Suppressor macrophage (primary cell): ENCODE data around the gene ACER1.
A peak's percentile ranks its signal among the peaks of the same experiment; 100 is the strongest.
"Not testable (repeated sequence)": the region's sequence is repeated elsewhere in the genome, so short reads cannot be mapped to it uniquely, and the experiment has no call there.

Source experiments
- DNase-seq, 4 experiments: peaks; one replicate each; pipeline ENCODE4 v3.0.0-alpha.2; 2020 to 2022

ACER1 gene

DNA sequence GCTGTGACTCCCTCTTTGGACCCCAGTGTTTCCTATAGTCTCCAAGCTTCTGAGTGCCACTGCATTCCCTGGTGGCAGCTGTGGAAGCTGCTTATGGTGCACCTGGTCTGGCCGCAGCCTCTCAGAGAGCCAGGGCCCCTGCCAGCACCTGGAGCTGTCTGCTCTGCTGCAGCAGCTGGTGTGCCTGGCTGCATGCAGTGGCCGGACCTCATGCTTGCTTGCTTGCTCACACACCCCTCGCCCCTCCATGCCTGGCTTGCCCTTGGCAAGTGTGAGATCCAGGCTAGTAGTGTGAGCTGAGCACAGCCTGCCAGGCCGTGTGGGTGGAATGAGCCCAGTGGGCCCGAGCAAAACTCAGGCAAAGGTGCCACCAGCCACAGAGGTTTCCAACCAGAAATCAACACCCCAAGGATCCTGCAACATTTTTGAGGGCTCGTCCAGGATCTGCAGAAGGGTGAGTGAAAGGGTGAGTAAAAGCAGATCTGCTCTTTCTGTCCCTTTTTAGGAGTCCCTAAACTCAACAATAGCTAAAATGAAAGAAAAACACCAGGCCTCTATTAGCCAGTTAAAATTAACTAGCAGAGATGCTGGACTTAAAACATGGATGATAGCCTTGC, 46.0 kb downstream of the ACER1 start:
- no peak for DNase-seq

DNA sequence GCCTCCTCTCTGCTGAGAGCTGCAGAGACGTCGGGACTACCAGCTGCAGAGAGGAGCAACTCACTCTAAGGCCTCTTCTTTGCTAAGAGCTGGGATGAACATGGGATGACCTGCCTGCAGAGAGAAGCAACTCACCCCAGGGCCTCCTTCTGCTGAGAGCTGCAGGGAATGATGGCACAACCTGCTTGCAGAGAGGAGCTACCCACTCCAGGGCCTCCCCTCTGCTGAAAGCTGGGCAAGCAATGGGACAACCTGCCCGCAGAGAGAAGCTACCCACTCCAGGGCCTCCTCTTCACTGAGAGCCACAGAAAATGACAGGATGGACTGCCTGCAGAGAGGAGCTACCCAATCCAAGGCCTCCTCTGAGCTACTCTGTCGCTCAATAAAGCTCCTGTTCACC, 46.7 kb downstream of the ACER1 start:
- DNase-seq = no peak

DNA sequence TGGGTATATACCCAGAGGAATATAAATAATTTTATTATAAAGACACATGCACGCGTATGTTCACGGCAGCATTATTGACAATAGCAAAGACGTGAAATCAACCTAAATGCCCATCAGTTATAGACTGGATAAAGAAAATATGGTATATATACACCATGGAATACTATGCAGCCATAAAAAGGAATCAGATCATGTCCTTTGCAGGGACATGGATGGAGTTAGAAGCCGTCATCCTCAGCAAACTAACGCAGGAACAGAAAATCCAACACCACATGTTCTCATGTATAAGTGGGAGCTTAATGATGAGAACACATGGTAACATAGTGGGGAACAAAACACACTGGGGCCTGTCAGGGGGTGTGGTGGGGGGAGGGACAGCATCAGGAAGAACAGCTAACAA, 51.0 kb downstream of the ACER1 start:
- DNase-seq = not testable (repeated sequence)

DNA sequence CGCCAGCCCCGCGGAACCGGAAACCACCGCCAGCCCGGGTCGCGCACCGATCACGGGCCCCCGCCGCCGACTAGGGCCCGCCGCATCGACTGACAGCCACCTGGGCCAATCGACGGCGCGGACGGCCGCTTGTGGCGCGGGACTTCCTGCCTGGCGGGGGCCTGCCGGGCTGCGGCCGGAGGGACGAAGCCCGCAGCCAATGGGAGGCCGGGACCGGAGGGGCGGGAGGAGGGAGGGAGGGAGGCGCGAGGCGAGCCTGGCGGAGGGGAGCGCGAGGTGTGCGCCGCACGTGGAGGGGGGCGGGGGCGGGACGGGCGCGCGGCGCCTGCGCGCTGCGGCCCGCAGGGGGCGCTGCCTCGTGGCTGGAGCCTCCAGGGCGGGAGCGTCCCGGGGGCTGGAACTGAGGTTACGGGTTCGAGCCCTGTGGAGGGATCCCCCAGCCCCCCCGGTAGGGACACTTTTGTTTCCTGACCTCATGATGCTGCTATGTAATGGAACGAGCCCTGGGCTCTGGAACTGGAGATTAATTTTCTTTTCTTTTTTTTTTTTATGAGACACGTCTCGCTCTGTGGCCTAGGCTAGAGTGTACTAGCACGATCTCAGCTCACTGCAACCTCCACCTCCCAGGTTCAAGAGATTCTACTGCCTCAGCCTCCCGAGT, 53.4 kb downstream of the ACER1 start, which contains the start of gene MLLT1:
Gene MLLT1 (minus strand): TSS at position 45 of the 661 bp plus-strand sequence. CDS start 191 bp downstream, outside the sequence.
- peak; percentile 97 to 99 (median 98) for DNase-seq

DNA sequence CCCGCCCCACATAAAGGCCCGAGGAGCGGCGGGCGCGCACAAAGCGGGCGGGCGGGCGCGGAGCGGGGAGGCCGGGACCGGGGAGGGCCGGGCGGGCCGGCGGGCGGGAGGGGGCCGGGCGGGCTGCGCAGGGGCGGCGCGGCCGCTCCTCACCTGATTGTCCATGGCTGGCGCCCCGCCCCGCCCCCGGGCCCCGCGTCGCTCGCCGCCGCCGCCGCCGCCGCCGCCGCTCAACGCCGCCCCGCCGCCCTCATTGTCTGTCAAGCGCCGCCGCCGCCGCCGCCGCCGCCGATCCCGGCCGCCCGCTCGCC, 53.8 kb downstream of the ACER1 start:
- DNase-seq = no peak

DNA sequence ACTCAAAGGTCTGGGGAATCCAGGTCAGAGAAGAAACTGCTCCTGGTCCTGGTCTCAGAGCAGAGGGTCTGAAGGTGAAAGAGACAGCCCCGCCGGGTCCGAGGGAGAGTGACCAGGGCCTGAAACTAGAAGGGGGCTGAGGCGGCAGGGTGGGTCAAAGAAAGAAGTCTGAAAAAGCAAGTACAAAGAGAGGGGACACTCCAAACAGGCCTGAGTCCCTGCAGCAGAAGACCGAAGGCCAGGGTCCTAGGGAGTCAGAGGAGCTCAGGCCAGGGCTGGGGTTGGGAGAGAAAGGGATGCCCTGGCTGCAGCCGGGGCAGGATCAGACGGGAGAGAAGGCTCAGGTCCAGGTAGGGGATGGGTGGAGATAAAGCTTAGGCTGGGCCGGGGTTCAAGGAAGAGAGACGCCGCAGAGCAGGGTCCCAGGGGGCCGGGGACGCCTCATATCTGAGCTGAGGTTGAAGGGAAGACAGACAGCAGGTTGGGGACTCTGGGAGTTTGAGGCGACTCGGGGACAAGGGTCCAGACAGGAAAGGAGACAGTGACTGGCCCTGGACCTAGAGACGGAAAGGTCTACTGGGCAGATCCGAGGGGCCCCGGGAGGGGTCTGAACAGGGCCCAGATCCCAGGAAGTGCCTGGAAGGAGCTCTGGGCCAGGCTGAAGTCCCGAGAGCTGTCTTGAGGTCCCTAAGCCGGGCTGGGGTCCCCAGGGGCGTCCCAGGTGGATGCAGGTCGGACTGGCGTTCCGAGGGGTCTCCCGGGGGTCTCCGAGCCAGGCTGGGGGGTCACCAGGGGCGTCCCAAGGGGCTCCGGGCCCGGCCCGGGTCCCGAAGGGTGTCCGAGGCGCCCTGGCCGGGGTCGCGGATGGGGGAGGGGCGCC, 54.4 kb downstream of the ACER1 start:
- DNase-seq = peak in 1 of 4 experiments; percentile 26

DNA sequence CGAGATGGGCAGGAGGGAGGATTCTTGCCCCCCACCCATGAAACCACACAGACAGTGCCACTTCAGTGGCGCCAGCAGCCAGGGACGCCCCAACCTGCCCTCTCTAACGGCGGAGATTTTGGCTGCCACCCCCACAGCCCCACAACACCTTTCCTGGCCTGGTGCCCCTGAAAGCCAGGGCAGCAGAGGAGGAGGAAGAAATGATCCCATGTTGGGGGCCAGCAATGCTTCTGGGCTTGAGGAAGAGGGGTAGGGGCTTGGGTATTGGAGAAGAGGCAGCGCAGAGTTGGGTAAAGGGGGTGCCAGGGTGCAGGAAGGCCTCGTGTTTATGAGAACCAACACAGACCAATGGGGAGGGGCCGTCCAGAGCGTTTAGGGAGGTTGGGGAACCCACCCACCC, 55.4 kb downstream of the ACER1 start:
- no peak for DNase-seq

DNA sequence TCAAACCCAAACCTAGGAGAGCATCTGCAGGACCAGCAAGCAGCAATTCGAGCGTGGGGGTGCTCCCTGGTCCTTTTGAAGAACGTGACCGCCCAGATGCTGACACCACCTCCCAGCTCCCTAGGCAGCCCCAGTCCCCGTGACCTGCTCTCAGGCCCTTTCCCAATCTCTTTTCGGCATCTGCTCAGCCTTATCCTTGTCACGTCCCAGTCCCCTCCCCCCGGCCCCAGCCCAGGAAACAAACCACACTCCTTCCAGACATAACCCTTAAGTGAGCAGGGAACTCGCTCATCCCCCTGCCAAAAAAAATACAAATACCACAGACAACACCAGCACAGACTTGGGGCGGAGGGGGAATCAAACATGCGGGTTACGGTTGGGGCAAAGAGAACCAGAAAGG, 57.0 kb downstream of the ACER1 start:
- DNase-seq = no peak

DNA sequence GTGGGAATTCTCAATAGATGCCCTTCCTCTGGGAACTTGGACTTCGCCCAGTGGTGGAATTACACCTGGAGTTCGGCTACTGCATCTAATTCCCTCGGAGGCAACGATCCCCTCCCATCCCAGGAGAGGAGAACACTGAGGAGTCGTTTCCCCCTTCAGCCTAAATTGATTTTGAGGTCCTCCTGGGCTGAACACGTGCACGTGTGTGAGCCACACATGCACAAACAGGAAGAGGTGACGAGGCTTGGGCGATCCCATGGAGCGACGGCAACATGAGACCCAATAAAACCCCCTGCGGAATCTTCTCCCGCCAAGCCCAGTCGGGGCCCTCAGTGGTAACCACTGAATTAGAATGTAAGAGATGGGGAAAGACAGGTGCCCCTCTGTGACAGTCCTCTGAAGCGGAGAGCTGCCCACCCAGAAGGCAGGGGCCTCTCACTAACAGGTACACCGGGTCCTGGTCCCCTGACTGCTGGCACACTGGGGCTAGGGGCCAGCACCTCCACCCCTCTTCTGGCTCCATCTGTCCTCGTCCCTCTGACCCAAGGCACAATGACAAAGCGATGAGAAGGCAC, 58.2 kb downstream of the ACER1 start:
- no peak for DNase-seq

DNA sequence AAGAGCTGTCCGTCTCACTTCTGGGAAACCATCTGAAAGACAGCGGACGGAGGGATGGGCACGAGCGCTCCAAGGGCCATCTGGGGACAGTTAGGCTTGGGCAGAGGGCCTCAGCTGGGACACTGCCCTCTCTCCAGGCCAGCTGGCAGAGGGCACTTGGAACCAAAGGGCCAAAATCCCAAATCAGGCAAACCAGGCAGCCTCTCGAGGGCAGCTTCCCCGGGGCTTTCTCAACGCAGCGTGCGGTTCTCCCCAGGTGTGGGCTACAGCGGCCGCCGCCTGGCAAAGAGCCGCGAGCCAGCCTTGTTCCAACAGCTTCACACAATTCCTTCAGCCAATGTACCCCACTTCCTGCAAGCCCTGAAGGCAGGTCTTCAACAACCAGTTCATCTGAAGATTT, 58.7 kb downstream of the ACER1 start:
- no peak for DNase-seq

DNA sequence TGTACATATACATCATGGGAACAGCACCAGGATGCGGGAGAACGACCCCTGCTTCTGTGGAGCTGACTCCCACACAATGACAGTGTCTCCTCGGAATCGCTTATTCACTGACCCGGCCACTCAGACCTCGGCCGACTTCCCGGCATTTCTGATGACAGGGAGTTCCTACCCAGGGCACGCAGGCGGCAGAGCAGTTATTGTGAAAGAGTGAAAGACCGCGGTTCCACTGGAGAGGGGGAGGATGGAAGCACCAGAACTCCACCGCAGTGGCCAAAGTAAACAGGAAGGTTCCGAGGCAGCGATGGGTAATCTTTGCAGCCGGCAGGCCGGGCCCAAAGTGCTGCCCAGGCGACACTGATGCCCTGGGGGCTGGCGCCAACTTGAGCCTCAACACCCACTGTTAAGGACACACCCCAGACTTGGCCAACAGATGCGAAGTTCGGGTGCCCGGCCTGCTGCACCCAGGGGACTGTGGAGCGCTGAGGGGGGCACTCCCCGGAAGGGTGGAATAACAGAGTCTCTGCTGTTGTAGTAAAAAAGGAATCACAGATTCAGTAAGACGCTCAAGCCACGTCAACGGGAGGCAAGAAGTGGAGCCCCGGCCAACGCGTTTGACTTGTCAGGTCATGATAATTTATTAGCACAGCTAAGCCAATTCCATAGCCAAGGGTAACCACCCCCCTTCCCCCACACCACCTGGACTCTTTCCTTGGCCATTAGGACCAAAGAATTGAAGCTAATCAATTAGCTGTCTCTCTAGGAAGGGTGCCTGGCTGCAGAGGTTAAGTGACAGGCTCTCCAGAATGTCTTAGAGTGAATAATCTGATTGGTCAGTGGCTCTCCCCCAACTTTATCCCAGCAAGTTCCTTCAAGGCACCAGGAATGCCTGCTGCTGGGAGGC, 59.5 kb downstream of the ACER1 start:
- DNase-seq = peak; percentile 86 to 92 (median 92)

DNA sequence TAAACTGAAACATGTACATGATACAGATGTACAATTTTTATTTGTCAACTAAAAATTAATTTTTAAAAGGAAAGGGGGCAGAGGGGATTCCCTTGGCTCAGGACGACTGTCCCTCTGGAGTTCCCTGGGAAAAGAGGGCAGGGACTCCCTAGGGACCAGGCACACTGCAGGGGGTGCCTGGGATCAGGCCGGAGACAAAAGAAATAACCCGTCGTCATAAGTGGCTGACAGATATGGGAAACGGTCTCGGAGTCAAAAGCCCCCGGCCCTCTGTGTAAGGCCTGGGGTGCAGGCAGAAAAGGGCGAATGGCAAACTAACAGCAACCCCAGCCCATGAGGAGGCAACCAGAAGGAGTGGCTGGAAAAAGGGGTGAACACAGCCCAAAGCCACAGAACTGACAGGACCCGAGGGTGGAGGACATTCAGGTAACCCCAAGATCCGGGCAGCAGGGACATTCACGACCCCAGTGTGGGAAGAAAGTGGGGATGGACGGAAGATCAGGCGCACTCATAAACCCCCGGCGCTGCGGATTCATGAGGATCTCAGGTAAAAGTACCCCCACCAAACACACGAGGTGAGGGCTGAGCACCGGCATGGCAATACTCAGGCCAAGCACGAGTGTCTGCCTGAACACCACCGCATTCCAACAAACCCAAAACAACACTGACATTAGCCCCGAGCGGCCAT, 60.4 kb downstream of the ACER1 start:
- DNase-seq = no peak

DNA sequence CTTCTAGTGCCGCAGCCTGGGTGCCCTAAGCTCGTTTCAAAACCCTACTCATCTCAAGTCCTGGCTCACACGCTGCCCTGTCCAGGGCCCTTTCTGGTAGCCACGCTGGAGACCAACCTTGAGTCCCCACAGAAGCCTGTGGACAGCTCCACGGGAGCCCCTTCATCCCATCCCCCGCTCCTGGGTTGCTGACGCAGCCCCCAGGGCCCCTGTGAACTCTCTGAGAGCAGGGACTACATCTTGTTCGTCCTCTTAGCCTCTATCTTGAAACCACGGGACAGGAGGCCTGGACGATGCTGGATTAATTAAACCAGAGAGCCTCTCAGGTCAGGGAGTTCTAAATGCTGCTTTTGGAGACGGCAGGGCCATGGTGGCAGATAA, 61.0 kb downstream of the ACER1 start:
- DNase-seq = no peak

DNA sequence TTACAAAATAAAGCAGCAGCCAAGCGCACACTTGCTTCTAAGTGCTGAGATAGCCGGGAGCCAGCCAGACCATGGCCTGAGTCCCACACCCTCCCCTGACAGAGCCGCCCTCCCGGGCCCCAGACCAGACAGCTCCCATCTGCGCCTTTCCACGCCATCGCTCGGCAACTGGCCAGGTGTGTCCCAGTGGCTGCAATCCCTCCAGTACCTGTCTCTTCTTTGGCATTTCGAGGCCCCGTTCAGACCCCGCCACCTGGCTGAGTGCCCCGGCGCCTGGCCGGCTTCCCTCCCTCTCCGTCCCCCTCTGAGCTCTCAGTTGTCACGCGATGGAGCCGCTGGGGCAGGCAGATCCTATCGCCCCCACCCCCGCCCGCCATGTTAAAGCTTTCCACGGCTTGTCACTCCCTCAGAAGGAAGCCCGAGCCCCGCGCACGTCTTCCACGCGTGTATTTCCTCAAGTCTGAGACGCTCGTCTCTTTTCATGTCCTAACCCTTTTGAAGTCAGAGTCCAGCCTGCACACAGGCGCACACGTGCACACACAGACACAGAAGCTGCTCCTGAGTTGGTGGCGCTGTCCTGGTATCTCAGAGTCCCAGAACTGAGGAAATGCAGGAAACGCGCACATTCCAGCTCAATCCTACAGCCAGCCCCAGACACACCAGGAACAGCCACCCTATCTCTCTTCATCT, 61.5 kb downstream of the ACER1 start:
- DNase-seq = no peak

DNA sequence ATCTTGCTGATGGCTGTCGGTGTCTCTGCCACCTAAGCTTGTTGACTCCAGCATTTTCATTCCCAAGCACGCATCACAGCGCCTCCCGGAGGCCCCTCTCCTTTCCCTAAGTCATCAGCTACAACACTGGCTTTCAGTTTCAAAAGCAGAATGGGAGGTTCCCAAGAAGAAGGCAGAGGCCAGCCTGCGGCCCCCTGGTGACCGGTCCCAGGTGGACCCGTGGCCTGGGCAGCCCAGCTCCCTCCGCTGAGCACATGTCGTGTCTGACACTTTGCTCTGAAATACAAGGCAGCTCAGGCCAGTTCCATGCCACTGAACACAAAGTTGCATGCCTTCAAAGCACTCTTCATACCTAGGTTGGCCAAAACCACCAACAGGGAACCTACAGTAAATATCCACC, 62.2 kb downstream of the ACER1 start:
- no peak for DNase-seq

DNA sequence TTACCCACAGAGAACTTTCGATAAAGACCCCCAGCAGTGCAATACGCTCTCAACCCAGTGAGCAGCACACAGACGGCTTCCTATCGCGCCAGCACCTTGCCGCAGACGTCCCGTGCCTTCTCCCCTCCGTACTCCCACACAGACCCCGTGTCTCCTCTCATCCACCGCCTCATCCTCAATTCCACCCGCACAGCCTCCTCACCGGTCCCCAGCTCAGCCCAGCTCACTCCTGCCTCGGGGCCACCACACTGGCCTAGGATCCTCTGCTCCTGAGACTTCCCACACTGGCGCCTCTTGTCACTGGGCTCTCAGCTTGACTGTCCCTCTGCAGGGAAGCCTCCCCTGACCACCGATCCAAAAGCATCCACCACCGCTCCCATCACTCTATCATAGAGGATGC, 62.6 kb downstream of the ACER1 start:
- DNase-seq = no peak

DNA sequence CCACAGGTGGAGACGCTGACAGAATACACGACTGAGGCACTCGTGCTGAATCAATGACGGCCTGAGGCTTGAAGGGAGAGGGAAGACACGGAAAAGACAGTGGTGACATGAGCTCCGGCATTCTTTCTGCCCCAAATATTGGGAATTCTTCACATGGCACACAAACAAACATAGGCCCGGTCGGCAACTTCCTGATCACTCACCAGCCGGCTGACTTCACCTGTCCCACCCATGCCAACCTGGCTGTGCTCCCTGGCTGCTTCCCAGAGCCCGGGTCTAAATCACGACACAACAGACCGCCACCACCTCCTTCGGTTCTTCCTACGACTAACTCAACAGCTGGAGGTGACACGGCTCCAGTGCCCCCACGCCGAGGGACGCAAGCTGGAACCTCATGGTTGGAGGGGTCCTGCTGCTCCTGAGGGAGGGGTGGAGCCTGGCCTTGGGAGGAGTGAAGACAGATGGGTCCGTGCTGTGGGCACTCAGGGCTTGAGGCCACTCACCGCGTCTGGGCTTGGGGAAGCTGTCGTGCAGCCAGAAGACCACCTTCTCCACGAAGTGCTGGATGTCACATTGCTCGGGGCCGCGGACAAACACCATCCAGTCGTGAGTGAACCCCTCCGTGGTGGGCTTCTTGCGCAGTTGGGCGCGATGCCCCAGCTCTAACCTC, 63.2 kb downstream of the ACER1 start:
- DNase-seq = no peak

DNA sequence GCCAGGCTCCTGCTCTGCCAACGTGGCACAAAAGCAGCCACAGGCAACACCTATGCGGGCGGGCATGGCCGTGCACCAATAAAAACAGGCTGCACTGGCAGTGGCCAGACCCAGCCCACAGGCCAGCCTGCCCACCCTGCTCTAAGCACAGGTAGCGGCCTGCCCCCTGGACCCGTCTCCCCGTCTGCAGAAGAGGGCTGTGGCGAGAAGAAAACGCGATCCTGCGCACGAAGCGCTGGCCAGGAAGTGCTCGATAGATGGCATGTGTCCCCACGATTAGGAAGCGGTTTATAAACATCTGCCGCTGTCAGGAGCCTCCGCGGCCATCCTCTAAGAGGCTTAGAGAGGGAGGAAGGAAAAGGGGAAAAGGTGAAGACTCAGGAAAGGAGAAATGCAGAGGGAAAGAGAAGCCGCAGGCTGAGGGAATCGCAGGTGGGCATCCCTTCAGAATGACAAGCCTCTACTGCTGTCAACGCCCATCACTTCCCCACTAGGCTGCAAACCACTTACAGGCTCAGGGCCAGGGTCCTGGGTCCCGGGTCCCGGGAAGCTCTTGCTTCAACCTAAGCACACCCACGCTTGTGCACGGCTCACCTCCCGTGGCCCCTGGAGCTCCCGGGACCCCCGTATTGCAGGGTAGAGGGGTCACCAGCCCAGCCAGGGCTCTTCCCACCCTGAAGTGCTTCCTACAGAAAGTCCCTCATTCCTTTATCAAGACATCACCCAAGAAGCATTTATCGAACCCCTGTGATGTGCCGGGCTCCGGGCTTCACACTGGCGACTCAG, 64.1 kb downstream of the ACER1 start:
- DNase-seq = no peak

DNA sequence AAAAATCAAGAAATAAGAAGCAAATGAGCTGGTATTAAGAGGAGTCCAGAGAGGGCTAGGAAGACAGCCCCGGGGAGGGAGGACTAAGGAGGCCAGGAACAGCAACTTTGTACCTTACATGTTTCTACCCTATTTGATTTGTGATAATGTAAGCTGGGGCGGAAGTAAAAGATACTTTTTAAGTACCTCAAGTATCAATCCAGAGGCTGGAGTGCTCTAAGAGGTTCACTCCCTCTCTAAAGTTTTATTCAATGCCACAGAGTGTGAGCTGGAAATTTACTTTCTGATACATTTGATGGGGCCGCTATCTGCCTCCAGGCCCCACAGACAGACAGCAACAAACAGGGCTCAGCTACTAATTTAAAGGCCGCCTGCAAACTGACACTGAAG, 65.0 kb downstream of the ACER1 start:
- DNase-seq = no peak
